HG02588 (cell line): ENCODE results near the gene MRPS31.
"Not testable (repeated sequence)": the region's sequence is repeated elsewhere in the genome, so short reads cannot be mapped to it uniquely, and the experiment has no call there.

ENCODE experiments used
- ATAC-seq: cut with Tn5 transposase; IDR thresholded peaks from one replicate; pipeline ENCODE4 v1.9.1; 2021; ENCODE audit warnings: mild to moderate bottlenecking, moderate library complexity; ENCODE audit not compliant: unreplicated experiment

Gene MRPS31

DNA sequence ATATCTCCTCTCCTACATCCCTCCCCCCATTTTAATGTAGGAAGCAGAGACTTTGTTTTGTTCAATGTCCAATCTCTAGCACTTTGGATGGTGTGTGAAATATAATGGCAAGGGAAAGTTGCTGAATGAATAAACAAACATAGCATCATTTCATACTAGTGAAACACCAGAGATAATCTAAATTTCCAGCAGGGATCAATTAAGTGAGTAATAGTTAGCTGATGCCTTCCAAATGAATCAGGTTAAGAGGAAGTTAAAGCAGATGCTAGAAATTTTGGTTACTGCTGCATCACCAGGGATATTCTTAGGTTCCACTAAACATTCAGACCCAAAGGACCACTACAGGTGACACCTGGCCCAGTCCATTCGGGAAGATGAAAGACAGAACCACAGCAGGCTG, 8.1 kb downstream of the MRPS31 start:
- no peak for ATAC-seq

DNA sequence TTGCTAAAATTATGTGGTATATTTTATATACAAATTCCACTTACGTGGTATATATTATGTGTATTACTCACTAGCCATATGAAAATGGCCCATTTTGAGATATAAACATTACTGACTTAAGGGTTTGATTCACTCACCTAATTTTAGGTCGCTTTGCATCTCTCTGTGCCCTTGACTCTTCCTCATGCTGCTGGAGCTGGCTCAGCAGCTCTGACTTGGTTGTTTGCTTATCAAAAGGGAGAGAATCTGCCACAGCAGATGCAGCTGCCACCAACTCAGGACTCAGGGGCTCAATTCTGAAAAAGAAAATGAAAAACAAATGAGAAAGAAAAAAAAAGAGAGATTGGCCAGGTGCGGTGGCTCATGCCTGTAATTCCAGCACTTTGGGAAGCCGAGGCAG, 12.2 kb downstream of the MRPS31 start:
- no peak for ATAC-seq

DNA sequence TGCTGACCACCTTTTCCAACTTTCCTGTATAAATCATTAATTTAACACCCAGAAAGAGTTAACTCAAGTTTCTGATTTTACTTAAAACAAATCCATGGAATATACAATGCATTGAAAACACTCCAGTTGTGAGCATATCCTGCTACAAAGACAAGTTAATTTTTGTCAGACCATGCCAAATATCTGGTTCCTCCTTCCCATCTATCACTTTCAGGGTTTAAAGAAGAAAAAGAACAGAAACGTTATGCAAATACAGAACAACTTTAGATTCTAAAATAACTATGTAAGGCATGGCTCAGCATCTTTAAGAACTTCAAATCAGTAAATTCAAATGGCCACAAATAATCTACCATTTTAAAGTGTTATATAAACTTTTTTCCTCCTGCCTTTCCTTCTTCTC, 14.9 kb downstream of the MRPS31 start:
- peak; percentile 62 for ATAC-seq

DNA sequence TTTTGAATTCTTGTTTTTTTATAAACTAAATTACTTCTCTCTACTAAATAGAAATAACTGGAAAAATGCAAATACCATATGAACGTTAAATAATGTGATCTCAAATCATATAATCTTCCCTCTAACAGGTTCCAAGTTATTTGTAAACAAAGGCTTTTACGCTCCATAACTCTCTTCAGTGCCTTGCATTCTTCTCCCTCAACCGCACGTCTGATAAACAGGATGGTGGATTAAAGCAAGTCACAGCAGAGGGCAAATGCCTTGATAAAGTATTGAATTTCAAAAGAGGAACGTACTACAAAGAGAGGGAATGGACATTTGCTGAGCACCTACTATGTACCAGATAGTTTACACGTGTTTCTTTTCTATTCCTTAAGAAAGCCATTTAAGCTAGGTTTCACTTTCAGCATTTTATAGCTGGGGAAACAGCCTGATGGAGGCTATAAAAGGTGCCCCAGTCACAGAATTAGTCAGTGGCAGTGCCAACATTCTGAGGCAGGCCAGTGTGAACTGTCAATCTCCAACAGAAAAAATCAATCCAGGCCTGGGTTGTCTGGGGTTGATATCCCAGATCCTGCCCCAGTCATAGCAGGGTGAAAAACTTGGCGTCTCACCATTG, 15.8 kb downstream of the MRPS31 start:
- ATAC-seq: no peak

DNA sequence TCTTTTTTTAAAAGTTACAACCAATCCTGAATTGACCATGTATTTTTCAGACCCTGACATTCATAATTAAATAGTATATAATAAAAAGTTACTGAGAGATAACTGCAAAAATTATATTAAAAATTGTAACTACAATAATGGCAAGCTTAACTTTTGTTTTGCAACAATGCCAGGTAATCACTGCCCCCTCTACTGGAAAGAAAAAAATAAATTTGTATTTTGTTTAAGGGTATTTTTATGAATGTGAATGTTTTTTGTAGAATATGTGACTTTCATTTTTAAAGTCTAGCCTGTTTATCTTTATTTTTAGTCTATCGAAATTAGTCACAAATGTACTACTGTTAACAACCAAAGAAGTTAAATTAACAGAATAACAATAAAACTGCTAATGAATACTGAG, 21.7 kb downstream of the MRPS31 start:
- no peak for ATAC-seq

DNA sequence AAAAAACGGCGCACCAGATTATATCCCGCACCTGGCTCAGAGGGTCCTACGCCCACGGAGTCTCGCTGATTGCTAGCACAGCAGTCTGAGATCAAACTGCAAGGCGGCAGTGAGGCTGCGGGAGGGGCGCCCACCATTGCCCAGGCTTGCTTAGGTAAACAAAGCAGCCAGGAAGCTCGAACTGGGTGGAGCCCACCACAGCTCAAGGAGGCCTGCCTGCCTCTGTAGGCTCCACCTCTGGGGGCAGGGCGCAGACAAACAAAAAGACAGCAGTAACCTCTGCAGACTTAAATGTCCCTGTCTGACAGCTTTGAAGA, 35.8 kb downstream of the MRPS31 start:
- not testable (repeated sequence) for ATAC-seq

DNA sequence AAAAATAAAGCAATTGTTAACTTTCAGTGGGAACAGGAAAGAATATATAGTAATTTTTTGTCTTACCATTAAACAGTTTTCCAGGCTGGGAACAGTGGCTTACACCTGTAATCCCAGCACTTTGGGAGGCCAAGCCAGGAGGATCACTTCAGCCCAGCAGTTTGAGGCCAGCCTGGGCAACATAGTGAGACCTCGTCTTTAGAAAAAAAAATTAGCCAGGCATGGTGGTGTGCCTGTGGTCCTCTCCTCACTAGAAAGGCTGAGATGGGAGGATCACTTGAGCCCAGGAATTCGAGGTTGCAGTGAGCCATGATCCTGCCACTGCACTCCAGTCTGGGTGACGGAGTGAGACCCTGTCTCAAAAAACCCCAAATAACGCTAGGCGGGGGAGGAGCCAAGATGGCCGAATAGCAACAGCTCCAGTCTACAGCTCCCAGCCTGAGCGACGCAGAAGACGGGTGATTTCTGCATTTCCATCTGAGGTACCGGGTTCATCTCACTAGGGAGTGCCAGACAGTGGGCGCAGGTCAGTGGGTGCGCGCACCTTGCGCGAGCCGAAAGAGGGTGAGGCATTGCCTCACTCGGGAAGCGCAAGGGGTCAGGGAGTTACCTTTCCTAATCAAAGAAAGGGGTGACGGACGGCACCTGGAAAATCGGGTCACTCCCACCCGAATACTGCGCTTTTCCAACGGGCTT, 36.3 kb downstream of the MRPS31 start:
- not testable (repeated sequence) for ATAC-seq

DNA sequence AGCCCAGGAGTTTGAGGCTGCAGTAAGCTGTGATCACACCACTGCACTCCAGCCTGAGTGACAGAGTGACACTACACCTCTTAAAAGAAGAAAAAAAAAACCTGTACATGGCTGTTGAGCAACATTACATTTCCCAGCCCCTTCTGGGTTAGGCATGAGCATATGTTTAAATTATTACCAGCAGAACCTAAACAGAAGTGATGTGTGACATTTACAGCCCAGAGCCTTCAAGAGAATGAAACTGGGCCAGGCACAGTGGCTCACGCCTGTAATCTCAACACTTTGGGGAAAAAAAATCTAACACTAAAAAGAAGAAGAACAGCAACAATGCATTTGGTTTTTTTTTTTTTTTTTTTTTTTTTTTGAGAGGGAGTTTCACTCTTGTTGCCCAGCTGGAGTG, 38.3 kb downstream of the MRPS31 start:
- no peak for ATAC-seq

DNA sequence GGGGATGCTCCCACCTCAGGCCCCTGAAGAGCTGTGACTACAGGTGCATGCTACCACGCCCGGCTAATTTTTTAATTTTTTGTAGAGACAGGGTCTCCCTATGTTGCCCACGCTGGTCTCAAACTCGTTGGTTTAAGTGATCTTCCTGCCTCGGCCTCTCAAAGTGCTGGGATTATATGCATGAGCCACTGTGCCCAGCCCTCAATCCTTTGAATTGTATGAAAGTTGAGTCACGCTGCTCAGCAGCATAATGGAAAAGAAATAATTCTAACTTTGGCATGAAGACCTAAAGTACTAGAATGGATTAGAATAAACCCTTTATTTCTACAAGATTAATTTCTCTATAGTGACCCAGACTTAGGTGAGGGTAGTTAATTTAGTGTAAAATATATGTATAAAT, 42.4 kb downstream of the MRPS31 start:
- no peak for ATAC-seq

DNA sequence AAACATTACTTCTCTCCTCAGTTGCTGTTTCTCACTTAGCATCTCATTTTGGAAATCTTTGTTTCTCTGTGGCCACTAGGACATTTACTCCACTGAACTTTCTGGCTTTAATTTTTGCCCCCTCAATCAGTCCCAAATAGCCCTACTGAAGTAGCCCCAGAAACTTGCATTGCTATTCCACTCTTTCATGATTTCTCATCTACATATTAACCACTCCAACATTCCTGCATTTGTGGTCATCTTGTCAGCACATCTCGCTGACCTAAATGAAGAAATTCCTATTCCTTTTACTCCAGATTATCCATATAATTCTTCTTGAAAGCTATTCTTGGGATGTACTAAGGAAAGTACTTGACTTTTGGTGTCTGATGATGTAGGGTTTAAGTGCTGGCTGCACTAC, 56.6 kb downstream of the MRPS31 start:
- not testable (repeated sequence) for ATAC-seq

DNA sequence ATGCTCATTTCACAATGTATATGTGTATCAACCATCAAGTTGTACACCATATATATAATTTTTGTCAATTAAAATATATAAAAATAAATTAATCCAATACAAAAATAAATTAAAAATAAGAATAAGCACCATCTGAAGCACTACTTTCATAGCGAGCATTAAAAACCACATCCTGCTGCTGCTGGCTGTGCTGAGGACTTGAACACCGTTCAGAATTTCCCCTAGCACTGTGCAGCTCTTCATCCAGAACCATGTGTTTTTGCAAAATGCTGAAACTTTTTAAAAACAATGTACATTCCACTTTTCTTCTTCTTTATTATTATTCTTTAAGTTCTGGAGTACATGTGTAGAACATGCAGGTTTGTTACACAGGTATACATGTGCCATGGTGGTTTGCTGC, 64.6 kb downstream of the MRPS31 start:
- no peak for ATAC-seq

DNA sequence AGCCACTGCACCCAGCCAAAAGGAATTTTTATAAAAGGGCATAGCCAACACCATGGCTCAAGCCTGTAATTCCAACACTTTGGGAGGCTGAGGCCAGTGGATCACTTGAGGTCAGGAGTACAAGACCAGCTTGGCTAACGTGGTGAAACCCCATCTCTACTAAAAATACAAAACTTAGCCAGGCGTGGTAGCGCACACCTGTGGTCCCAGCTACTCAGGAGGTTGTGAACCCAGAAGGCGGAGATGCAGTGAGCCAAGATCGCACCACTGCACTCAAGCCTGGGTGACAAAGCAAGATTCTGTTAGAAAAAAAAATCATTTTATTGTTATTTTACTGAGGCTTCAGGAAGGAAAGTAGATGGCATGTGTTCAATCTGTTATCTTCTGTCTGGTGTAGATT, 73.3 kb downstream of the MRPS31 start:
- peak; percentile 56 for ATAC-seq

DNA sequence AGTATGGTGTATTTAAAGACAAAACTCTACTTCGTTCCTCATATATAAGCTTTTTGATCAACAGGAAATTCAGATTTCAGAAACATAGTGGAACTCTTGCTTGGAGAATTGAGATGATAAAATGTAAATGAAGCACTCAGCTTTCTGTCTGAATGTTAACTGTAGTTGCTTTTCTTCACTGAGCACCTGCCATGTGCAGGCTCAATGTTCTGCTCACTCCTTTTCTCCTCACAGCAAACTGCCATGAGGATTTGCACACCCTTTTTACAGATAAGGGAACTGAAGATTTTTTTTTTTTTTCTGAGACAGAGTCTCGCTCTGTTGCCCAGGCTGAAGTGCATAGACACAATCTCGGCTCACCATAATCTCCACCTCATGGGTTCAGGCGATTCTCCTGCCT, 76.6 kb downstream of the MRPS31 start:
- no peak for ATAC-seq

DNA sequence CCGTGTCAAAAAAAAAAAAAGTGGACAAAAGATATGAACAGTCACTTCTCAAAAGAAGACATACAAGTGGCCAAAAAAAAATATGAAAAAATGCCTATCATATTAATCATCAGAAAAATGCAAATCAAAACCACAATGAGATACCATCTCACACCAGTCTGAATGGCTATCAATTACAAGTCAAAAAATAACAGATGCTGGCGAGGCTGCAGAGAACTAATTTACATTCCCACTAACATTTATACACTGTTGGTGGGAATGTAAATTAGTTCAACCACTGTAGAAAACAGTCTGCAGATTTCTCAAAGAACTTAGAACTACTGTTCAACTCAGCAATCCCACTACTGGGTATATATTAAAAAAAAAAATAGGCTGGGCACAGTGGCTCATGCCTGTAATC, 78.0 kb downstream of the MRPS31 start:
- ATAC-seq: no peak

DNA sequence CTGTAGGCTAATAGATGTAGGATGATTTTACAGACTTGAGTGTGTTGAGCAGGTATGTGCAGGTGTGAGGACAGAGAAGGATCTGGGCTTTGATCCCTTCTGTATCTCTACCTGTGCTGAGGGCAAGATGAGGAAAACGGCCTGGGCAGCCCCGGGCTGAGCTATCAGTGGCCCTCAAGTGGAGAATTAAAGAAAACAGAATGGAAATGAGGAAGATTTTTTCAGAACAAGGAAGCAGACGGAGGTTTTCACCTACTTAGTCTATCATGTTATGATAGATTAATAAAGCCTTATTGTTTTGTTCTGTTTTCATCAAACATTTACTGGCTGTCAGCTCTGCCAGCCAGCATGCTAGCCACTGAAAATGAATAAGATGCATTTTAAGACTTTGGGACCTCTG, 82.2 kb downstream of the MRPS31 start:
- no peak for ATAC-seq

DNA sequence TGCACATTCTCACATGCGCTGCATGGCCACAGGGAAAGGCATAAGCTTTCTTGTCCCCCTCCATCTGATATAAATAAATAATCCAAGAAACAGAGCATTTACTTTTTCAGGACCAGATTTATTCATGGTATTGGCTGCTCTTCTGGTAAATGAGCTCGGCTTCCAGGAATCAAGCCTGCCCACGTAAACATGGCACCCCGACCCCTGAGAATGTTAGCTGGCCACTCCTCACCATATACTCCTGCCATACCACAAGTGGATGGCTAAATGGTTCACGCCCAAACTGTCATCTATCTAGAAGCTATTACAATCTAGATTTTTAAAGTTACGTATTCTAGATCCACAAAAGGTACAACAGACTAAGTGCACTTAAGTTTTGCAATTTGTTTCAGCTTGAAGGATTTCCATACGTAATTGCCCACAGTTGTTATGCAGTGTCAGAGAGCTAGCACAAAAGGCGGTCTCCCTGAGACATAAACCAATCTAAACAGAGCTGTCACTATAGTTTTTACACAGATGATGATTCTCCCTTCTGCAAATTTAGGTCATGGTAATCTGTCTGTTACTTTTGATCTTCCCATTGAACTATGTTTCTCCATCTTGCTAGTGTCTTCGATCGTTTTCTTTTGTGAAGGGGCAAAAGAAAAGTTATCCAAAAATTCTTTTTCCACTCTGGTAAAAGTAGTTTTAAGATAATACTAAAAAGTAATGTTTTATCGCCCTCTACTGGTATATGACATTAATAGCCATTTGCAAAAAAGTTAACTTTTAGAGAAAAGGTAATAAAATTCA, 88.3 kb downstream of the MRPS31 start:
- ATAC-seq: no peak

DNA sequence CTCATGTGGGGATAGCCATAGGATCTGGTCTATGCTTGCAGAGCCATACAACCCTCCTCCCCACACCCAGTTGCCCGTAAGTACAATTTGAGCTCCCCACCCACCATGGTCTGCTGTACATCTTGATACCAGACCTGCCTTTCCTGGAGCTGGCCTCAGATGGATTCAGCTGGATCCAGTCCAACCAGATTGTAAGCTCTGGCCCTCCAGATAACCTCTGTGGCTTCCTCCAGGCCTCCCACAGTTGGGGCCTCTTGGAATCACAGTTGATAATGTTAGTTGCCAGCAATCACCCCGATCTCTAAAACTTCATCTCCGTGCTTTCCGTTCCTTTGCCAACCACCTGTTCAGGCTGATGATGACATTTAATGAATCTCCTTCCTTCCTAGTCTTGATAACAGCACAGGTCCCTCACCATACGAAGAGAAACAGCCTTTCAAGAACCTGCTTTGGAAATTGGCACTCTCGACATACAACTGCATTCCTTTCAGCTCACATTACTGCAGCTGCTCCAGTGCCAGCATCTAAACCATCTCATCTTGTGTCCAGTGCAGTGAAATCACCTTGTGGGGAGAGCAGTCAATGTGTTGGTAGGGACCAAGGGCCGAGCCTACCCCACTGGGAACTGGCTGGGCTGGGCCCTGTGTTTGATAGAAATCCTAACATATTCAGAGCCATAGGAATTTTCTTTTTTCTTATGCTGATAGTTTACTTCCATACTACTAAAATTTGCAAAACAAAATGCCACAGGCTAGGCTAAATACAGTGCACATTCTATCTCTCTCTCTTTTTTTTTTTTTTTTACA, 89.4 kb downstream of the MRPS31 start:
- no peak for ATAC-seq

DNA sequence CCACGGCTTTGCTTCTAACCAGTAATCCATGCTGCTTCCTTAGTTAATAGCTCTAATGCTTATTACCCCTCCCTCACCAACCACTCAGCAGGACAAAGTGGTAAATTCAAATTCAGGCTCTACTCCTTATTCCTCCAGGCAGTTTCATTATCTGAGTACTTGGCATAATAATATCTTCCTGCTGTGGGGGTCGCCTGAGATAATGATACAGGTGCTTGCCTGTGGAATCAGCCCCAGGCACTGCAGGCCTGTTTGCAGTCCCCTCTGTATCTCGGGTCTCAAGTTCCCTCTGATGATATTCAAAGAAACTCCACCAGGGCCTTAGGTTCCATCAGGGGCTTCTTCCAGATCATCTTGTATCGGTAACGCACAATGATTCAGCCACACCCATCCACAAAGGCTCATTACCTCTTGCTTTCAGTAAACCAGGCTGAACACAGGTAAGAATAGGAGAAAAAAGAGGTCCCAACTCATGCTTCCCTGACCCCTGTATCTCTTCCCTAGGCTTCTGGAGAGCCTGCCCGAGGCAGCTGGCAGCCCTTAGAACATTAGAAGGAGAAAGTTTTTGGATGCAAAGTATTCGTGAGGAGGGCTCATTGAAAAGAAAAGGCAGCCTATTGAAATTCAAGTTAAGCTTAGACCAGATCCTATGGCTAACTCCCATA, 90.2 kb downstream of the MRPS31 start:
- ATAC-seq: no peak

DNA sequence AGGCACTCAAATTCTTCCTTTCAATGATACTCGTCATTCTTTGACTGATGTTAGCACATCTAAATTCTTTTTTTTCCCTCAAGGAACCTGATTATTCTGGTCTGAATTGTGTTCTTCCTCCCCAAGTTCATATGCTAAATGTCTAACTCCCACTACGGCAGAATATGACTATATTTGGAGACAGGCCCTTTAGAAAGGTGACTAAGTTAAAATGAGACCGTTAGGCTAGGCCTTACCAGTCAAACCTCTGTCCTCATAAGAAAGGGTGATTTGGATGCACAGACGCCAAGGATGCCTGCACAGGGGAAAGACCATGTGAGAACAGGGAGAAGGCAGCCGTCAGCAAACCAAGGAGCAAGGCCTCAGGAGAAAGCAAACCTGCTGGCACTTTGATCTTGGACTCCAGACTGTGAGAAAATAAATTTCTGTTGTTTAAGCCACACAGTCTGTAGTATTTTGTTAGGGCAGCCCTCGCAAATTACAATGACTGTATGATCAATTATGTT, 91.5 kb downstream of the MRPS31 start:
- no peak for ATAC-seq
